GM12891 (cell line): ENCODE data around the gene MRPL18.

Source experiments
- PAX5 ChIP-seq: IDR thresholded peaks from 2 replicates; pipeline ENCODE4 v1.6.1; 2011; ENCODE audit warnings: low read length, moderate library complexity, mild to moderate bottlenecking; ENCODE audit not compliant: insufficient read depth, severe bottlenecking
- POLR2A ChIP-seq: IDR thresholded peaks from 2 replicates; pipeline ENCODE4 v1.6.1; 2011; ENCODE audit warnings: low read depth, low read length, control low read depth
- POLR2AphosphoS5 ChIP-seq: IDR thresholded peaks from 2 replicates; pipeline ENCODE4 v1.6.1; 2011; ENCODE audit warnings: low read depth, low read length, control low read depth
- TAF1 ChIP-seq: IDR thresholded peaks from 2 replicates; pipeline ENCODE4 v1.6.1; 2011; ENCODE audit warnings: low read depth, low read length, control low read depth

- TF ChIP-seq POLR2AphosphoS5 (no peak), POLR2A (no peak), PAX5 (no peak), TAF1 (no peak)
These were observed 18.4 kb downstream of the MRPL18 start for GRCh38 chr6:159808647-159809046.
